SH-SY5Y (cell line): ENCODE measurements around the gene CSNK1G2.

Source experiments
- GATA2 ChIP-seq: IDR thresholded peaks from 2 replicates; pipeline ENCODE4 v1.6.1; 2011; ENCODE audit warnings: mild to moderate bottlenecking, low read depth, low read length
- GATA3 ChIP-seq: IDR thresholded peaks from 2 replicates; pipeline ENCODE4 v1.6.1; 2011; ENCODE audit warnings: low read depth, mild to moderate bottlenecking, low read length, moderate library complexity

DNA sequence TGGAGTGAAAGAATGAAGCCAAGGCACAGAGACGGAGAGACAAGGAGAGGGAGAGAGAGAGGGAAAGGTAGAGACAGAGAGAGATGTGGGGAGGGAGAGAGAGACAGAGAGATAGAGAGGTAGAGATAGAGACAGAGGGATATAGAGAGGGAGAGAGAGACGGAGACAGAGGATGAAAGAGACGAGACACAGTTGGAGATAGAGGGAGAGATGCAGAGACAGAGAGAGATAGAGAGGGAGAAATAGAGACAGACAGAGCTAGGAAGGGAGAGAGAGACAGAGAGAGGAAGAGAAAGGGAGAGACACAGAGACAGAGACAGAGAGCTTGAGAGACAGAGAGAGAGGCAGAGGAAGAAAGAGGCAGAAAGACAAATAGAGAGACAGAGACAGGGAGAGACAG, 4.5 kb upstream of the CSNK1G2 start:
- no peak for TF ChIP-seq GATA2
- TF ChIP-seq GATA3 = no peak
